ENCODE results near the gene F8.

DNA sequence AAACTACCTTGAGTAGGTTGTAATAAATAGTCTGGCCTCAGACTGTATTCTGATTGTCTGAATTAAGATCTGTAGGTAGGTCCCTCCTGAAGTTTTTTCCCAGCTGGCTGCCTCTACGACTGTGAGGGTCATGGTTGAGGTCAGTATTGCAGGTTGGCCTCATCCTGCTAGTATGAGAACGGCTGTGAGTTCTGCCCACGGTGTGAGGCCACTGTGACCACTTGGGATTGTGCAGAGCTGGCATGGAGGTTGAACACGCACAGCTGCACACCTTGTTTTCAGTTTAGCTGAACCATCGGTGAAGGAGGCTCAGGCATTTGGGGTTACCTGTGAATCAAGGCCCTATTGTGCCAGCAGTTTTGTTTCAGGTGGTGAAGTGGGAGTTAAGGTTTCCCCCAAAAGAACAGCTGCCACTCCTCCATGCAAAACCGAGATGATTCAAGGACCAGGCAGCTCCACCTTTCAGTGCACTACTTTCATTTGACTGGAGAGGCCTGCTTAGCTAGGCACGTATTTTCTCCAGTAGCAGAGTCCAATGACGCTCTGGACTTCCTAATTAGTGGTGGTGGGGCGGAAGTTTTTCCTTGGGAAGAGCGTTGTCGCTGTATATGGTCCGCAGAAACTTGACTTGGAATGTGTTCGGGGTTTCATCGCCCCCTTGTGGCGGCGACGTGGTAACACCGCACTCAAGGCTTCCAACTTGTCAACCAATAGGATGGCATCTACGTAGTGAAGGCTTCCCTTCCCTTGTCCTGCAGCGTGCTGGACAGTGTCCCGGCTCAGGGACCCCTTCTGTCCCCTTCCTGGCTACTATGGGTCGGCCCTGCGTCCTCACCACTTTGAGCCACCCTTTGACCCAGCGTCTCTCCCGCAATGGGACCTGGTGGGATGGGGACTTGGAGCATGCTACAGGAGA is 34.6 kb upstream of the F8 start:
- TF ChIP-seq, protein P1, sequence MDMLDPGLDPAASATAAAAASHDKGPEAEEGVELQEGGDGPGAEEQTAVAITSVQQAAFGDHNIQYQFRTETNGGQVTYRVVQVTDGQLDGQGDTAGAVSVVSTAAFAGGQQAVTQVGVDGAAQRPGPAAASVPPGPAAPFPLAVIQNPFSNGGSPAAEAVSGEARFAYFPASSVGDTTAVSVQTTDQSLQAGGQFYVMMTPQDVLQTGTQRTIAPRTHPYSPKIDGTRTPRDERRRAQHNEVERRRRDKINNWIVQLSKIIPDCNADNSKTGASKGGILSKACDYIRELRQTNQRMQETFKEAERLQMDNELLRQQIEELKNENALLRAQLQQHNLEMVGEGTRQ (IDR thresholded peaks at IDR 0.05; ENCODE audit: borderline replicate concordance, low read depth, low read length): no peak
- TF ChIP-seq, protein P2, sequence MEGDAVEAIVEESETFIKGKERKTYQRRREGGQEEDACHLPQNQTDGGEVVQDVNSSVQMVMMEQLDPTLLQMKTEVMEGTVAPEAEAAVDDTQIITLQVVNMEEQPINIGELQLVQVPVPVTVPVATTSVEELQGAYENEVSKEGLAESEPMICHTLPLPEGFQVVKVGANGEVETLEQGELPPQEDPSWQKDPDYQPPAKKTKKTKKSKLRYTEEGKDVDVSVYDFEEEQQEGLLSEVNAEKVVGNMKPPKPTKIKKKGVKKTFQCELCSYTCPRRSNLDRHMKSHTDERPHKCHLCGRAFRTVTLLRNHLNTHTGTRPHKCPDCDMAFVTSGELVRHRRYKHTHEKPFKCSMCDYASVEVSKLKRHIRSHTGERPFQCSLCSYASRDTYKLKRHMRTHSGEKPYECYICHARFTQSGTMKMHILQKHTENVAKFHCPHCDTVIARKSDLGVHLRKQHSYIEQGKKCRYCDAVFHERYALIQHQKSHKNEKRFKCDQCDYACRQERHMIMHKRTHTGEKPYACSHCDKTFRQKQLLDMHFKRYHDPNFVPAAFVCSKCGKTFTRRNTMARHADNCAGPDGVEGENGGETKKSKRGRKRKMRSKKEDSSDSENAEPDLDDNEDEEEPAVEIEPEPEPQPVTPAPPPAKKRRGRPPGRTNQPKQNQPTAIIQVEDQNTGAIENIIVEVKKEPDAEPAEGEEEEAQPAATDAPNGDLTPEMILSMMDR (IDR thresholded peaks at IDR 0.05 in 2 of 3, conservative IDR thresholded peaks at IDR 0.05 in 1 of 3; ENCODE audit: control insufficient read depth in 2 of 3, extremely low read depth in 1 of 3, insufficient read depth in 1 of 3, low read depth in 3 of 3, low read length in 3 of 3): peak; percentile 69 to 77 (median 73)
- TF ChIP-seq MXI1 (IDR thresholded peaks at IDR 0.05; ENCODE audit: low read depth, low read length): no peak
- TF ChIP-seq BMI1 (IDR thresholded peaks at IDR 0.05; ENCODE audit: borderline replicate concordance): no peak
- no peak for TF ChIP-seq TAF1 (IDR thresholded peaks at IDR 0.05; ENCODE audit: borderline replicate concordance, low read depth, low read length)
- TF ChIP-seq, protein P3, sequence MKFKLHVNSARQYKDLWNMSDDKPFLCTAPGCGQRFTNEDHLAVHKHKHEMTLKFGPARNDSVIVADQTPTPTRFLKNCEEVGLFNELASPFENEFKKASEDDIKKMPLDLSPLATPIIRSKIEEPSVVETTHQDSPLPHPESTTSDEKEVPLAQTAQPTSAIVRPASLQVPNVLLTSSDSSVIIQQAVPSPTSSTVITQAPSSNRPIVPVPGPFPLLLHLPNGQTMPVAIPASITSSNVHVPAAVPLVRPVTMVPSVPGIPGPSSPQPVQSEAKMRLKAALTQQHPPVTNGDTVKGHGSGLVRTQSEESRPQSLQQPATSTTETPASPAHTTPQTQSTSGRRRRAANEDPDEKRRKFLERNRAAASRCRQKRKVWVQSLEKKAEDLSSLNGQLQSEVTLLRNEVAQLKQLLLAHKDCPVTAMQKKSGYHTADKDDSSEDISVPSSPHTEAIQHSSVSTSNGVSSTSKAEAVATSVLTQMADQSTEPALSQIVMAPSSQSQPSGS (IDR thresholded peaks at IDR 0.05; ENCODE audit: low read length): no peak
- no peak for TF ChIP-seq POLR2A (IDR thresholded peaks at IDR 0.05; ENCODE audit: low read depth, low read length)
- TF ChIP-seq NBN (IDR thresholded peaks at IDR 0.05): no peak
- TF ChIP-seq NRF1 (conservative IDR thresholded peaks at IDR 0.05; ENCODE audit: low read depth, low read length): no peak
- no peak for TF ChIP-seq ZNF274 (IDR thresholded peaks at IDR 0.05; ENCODE audit: insufficient read depth, insufficient read length)
- TF ChIP-seq, protein P4, sequence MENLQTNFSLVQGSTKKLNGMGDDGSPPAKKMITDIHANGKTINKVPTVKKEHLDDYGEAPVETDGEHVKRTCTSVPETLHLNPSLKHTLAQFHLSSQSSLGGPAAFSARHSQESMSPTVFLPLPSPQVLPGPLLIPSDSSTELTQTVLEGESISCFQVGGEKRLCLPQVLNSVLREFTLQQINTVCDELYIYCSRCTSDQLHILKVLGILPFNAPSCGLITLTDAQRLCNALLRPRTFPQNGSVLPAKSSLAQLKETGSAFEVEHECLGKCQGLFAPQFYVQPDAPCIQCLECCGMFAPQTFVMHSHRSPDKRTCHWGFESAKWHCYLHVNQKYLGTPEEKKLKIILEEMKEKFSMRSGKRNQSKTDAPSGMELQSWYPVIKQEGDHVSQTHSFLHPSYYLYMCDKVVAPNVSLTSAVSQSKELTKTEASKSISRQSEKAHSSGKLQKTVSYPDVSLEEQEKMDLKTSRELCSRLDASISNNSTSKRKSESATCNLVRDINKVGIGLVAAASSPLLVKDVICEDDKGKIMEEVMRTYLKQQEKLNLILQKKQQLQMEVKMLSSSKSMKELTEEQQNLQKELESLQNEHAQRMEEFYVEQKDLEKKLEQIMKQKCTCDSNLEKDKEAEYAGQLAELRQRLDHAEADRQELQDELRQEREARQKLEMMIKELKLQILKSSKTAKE (IDR thresholded peaks at IDR 0.05; ENCODE audit: low read depth, poor library complexity, severe bottlenecking): no peak
- TF ChIP-seq HDGF (IDR thresholded peaks at IDR 0.05): no peak
